Skin of body (tissue), 2 donors: ENCODE results near the gene RREB1. TPM values are rescaled to one million over a fixed set of nuclear protein-coding genes. Genes with fewer than 3 reads are reported as not detected.

Experiments used
- DNase-seq: peaks from one replicate; lab custom pipeline; 2025; lab: John Stamatoyannopoulos, UW
- total RNA-seq: library from RNA; depleted of rRNA; stranded (reverse); fragments of >200 nt; gene quantifications from one replicate; pipeline ENCODE4 v1.2.3, GENCODE V29; 2014

The RREB1 gene
- total RNA-seq, 1 donor from 2014 or later, result 36.4 TPM

GRCh38 chr6:7216941-7217621, 109.3 kb downstream of the RREB1 start:
- DNase-seq, result no peak

GRCh38 chr6:7218406-7218988, 110.7 kb downstream of the RREB1 start:
- no peak for DNase-seq

GRCh38 chr6:7219310-7219709, 111.5 kb downstream of the RREB1 start:
- no peak for DNase-seq

GRCh38 chr6:7222197-7222596, 114.4 kb downstream of the RREB1 start:
- no peak for DNase-seq

GRCh38 chr6:7224731-7225130, 117.0 kb downstream of the RREB1 start:
- no peak for DNase-seq

GRCh38 chr6:7228662-7229375, 121.1 kb downstream of the RREB1 start:
- no peak for DNase-seq

GRCh38 chr6:7229376-7230326, 121.9 kb downstream of the RREB1 start:
- DNase-seq, result no peak

- DNase-seq, result no peak
Observed at GRCh38 chr6:7230327-7230691, 122.5 kb downstream of the RREB1 start.

GRCh38 chr6:7230956-7231713, 123.4 kb downstream of the RREB1 start:
- DNase-seq, result no peak

GRCh38 chr6:7232351-7232750, 124.6 kb downstream of the RREB1 start:
- no peak for DNase-seq

GRCh38 chr6:7234547-7234946, 126.8 kb downstream of the RREB1 start:
- DNase-seq, result no peak

- no peak for DNase-seq
Observed at GRCh38 chr6:7235712-7236305, 128.0 kb downstream of the RREB1 start.

GRCh38 chr6:7236306-7237209, 128.8 kb downstream of the RREB1 start:
- no peak for DNase-seq

GRCh38 chr6:7237653-7238188, 130.0 kb downstream of the RREB1 start:
- DNase-seq, result no peak

GRCh38 chr6:7238526-7238899, 130.8 kb downstream of the RREB1 start:
- no peak for DNase-seq

GRCh38 chr6:7238900-7239589, 131.3 kb downstream of the RREB1 start:
- no peak for DNase-seq

- no peak for DNase-seq
Observed at GRCh38 chr6:7239590-7239948, 131.8 kb downstream of the RREB1 start.

GRCh38 chr6:7240351-7240750, 132.6 kb downstream of the RREB1 start:
- DNase-seq, result no peak

GRCh38 chr6:7241160-7241559, 133.4 kb downstream of the RREB1 start:
- DNase-seq, result no peak
